Inflammatory macrophage (primary cell): Measurements from ENCODE around the gene SUN3.
A peak's percentile ranks its signal among the peaks of the same experiment; 100 is the strongest.

Source experiments
- DNase-seq, 2 donors: peaks; one replicate each; pipeline ENCODE4 v3.0.0-alpha.2; 2020 to 2022
- total RNA-seq, 18 experiments: gene quantifications; one replicate each; lab custom pipeline; 2026; ENCODE audit warnings: mixed read lengths in 6 of 18, inconsistent platforms in 2 of 18; lab: John Stamatoyannopoulos, UW

Gene SUN3, protein sequence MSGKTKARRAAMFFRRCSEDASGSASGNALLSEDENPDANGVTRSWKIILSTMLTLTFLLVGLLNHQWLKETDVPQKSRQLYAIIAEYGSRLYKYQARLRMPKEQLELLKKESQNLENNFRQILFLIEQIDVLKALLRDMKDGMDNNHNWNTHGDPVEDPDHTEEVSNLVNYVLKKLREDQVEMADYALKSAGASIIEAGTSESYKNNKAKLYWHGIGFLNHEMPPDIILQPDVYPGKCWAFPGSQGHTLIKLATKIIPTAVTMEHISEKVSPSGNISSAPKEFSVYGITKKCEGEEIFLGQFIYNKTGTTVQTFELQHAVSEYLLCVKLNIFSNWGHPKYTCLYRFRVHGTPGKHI
- 0 to 0.23 (median 0.09) reads per million in 18 experiments for total RNA-seq

DNA sequence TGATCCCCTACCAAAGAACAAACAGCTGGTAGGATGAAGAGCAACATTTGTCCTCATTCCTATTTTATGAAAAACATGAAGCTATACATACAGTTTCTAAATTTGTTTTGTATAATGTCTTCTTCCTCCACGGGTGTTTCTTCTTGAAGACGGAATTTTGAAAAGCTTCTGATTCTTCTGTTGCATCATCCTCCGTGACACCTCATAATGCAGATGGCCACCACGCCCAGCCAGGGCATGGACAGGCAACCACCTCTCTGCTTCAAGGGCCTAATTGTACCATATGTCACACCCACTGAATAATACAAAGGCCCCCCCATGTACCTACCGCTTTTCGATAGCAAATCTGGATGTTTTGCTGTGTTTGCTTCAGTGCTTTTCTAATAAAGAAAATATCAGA is at the start of gene SUN3:
TSS of gene SUN3 (minus strand) at position 170 of the 400 bp plus-strand sequence. CDS start at position 1, 169 bp downstream.
- DNase-seq, result no peak

GRCh38 chr7:48078470-48078869 is 49.6 kb upstream of the SUN3 start:
- peak in 1 of 2 donors; percentile 59 for DNase-seq

DNA sequence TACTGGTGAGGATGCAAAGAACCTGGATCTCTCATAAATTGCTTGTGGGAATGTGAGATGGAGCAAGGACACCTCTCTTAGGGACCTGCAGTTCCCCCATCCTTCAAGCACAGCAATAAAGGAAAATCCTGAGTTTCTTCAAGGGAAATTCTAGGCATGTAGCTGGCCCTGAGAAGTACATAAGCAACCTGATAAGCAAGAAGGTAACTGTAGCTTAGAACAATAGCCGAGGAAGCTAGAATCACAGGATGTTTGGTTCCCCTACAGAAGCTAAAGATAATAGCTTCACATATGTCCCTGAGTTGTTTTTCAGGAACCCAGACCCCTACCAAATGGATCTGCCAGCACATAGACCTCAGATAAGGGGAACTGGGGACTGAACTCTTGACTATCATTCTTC is 48.5 kb upstream of the SUN3 start:
- DNase-seq, result no peak

GRCh38 chr7:48074204-48074654 is 45.3 kb upstream of the SUN3 start:
- DNase-seq, result peak; percentile 92 to 93

DNA sequence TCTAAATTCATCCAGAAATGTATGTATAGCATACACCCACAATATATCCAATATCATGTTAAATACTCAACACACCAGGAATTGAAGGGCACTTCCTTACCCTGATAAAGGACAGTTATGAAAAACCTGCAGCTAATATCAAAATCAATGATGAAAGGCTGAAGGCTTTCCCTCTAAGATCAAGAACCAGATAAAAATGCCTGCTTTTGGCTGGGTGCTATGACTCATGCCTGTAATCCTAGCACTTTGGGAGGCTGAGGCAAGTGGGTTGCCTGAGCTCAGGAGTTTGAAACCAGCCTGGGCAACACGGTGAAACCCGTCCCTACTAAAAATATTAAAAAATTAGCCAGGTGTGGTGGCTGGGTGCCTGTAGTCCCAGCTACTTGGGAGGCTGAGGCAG is 38.6 kb upstream of the SUN3 start:
- no peak for DNase-seq

DNA sequence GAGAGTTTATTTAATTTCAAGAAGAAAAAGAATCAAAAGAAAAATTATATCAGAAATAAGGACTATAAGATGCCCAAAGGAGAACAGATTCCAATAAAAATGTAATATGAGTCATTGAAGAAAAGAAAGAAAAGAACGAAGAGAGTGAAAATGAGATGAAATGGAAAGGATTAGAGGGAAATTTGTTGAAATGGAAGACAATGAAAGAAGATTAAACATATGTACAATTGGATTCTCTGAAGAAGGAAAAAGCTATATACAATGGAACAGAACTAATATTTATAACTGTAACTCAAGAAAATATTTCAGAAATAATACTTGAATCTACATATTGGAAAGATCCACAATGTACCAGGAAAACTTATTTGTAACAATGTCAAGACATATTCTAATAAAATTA is 35.1 kb upstream of the SUN3 start:
- DNase-seq, result no peak

GRCh38 chr7:48059706-48060105 is 30.8 kb upstream of the SUN3 start:
- no peak for DNase-seq

DNA sequence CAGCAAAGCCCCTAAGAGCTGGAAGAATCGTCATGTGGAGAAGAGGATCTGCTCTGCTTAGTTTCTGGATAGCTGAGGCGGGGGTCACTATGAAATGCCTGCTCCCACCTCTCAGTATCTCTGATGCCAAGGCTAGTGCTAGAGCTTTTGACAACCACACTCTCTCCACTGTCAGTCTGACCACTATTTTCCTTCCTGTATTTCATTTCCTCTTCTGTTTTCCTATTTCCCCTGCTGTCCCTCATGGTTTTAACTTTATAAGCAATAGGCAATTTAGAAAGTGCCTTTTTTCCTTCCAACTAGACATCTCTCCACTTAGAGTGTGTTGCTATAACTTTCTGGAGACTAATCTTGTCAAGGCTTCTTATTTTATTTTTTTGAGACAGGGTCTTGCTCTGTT is 30.1 kb upstream of the SUN3 start:
- peak in 1 of 2 donors; percentile 65 for DNase-seq

- DNase-seq, result no peak
These were observed 24.8 kb upstream of the SUN3 start for GRCh38 chr7:48053736-48054135.

GRCh38 chr7:48052748-48053147 is 23.8 kb upstream of the SUN3 start:
- DNase-seq, result peak; percentile 42 to 65

- peak; percentile 91 to 96 for DNase-seq
These were observed 20.9 kb upstream of the SUN3 start for GRCh38 chr7:48049850-48050249.

DNA sequence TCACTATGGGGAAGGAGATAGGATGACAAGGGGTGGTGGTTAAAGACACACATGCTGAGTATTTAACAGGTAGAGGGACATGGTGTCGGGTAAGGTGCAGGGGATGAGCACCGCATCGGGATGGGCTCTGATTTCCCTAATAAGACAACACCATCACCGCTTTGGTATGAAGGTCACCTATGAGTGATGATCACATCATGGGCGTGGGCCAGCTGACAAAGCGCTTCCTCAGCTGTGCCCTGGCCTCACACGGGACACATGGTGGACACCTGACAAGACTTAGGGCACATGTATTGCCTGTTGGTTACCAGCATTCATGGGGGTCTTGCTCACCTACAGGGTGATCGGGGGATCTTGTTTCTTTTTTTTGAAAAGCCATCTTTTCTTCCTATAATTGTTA is 19.2 kb upstream of the SUN3 start:
- no peak for DNase-seq

- DNase-seq, result no peak
These were observed 17.6 kb upstream of the SUN3 start for GRCh38 chr7:48046458-48046857.

DNA sequence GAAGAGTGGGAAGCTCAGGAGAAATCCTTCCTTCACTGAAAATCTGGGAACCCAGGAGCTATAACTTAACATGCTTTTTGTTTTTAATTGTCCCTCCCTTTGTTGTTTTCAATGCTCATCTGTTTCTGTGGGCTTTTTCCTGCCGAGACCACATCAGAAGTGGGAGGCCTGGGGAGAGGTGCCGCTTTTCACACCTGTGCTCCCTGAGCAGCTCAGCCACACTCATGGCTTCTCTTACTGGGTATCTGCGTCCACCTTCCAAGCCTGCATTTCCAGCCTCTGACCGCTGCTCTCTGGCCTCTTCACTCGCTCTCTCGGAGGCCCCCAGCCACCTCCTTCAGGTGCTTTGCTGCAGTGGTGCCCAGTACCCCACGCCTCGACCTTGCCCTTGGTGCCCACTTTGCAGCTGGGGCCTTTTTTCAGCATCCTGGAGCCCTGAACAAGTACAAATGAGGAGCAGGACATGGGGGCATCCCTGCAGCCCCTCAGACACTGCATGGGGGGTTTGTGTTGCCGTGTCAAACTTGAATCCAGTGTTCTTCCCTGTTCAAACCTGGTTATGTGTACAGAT is 16.4 kb upstream of the SUN3 start:
- DNase-seq, result no peak

DNA sequence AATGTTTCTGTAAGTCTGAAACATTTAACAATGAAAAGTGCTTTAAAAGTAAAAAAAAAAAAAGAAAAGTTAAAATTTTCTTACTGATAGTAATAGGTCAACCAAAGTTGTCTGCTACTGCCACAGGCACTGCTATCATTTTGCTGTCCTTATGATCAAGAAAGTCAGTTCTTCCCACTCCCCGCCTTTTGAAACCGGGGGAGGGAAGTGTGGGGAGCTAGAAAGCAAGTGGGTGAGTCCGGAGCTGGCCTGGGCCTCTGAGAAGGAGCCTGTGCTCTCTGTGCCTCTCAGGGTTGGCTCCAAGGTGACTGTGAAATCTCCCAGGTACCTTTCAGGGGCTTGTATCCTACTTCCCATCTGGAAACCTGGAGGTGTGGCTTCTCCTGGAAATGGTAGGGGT is 13.7 kb upstream of the SUN3 start:
- peak; percentile 26 to 66 for DNase-seq

DNA sequence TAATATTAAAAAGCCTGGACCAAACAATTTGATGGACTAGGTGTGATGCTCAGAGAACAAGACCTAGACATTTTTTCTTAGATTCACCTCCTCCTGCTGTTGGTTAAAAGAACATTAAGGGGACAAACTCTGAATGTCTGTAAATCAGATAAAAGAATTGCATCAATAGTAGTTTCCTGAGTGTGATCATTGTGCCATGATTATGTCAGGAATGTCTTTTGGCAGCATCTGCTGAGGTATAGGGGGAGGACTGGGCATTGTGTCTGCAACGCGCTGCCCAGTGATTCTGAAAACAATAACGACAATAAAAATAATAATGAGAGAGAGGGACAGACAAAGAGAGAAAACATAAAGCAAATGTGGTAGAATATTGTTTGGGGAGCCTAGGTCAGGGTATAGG is 13.3 kb upstream of the SUN3 start:
- no peak for DNase-seq

- peak; percentile 39 to 50 for DNase-seq
These were observed 12.7 kb upstream of the SUN3 start for GRCh38 chr7:48041653-48041970.

DNA sequence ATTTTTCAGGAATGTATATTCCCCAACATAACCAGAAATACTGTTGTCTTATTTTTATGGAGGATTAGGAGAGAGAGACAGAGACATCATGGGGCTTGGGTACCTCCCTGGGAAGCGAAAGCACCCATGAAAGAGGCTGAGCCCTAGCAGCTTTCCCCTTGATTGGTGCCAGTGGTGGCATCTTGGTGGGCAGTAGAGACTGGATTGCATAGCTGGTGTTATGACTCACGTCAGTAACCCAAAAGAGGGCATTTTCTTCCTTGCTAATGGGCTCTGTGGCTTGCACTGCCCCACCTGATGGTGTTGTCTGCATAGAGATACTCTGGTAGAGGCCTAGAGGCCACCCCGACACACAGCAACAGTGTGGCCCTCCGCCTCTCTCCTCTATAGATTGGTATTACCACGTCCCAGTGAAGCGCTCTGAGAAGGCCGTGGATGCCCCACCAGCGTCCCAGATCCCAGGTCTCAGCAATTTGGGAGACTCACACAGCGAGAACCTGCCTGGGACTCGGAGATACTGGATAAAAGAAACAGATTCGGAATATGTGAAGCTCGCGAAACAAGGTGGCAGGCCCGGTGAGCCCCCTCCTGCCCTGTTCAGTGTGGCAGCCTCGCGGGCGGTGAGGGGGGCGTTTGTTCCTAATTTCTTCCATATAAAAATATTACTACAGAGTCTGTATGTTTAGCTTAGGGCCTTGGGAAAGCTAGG is 12.2 kb upstream of the SUN3 start:
- no peak for DNase-seq

GRCh38 chr7:48038815-48039506 is 10.1 kb upstream of the SUN3 start:
- no peak for DNase-seq

DNA sequence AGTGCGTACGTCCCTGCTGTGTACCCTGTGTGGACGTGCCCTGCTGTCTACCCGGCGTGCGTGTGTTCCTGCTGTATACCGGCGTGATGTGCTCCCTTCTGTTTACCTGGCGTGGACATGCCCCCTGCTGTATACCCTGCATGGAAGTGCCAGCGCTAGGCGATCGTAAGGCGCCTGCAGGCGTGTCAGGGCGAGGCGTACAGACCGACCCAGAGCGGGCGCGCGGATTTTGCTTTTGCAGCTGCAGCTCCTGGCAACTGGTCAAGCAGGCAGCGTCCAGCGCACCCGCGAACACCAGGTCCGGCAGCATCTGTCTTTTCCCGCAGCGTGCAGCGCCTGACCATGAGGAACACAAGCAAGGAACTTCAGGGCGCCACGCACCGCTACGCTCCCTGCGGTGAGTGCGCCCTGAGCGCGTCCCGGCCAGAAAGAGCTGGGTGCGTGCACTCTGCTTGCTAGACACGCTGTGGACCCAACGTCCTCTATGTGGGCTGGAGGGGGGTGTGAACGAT is 7.1 kb upstream of the SUN3 start:
- DNase-seq, result peak; percentile 4 to 29

DNA sequence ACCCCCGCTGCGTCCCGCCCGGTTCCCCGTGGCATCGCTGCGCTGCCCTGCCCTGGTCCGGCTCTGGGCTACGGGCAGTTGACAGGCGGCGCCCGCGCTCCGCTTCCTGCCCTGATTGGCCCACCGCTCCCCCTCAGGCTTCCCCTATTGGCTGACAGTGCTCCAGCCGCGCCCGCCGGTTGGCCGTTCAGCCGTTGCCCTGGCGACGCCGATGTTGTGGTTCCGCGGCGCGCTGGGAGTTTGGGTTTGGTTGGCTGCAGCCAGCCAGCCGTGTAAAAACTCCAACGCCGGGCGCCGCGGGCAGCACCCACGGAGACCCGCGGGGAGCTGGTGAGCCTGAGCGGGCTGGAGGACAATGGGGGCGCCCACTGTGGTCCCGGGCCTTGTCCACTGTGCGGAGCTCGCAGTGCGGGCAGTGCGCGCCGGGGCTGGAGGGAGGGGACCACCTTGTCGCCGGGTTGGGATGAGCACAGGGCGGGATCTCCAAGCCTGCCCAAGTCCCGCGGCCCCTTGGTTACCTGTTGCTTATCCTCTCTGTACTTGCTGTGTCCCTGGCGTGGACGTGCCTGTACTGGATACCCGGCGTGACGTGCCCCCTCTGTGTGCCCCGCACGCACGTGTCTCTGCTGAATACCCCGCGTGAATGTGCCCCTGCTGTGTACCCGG is 6.5 kb upstream of the SUN3 start, which contains the start of gene C7orf57:
TSS of gene C7orf57 (plus strand) at position 243 of the 666 bp plus-strand sequence. CDS start 766 bp downstream, outside the sequence.
- DNase-seq, result peak; percentile 90 to 94

- no peak for DNase-seq
These were observed 5.0 kb upstream of the SUN3 start for GRCh38 chr7:48033922-48034321.
